GM12865 (cell line): Measurements from ENCODE around the gene CALM3.
"Not testable (repeated sequence)": the region's sequence is repeated elsewhere in the genome, so short reads cannot be mapped to it uniquely, and the experiment has no call there.

Experiments used
- DNase-seq: peaks from one replicate; pipeline ENCODE4 v3.0.0; 2010; ENCODE audit warnings: low read depth
- H3K4me3 ChIP-seq: 2 replicates; pipeline ENCODE4 v1.5.1; 2011; ENCODE audit warnings: mild to moderate bottlenecking, low read depth, low read length, control low read depth
- TF ChIP-seq, protein P1 (sequence below): IDR thresholded peaks from 2 replicates; pipeline ENCODE4 v1.5.1; 2011; ENCODE audit warnings: low read length, control low read depth, low read depth, inconsistent platforms; ENCODE audit not compliant: insufficient read depth; ENCODE audit errors: missing control alignments

Gene CALM3

DNA sequence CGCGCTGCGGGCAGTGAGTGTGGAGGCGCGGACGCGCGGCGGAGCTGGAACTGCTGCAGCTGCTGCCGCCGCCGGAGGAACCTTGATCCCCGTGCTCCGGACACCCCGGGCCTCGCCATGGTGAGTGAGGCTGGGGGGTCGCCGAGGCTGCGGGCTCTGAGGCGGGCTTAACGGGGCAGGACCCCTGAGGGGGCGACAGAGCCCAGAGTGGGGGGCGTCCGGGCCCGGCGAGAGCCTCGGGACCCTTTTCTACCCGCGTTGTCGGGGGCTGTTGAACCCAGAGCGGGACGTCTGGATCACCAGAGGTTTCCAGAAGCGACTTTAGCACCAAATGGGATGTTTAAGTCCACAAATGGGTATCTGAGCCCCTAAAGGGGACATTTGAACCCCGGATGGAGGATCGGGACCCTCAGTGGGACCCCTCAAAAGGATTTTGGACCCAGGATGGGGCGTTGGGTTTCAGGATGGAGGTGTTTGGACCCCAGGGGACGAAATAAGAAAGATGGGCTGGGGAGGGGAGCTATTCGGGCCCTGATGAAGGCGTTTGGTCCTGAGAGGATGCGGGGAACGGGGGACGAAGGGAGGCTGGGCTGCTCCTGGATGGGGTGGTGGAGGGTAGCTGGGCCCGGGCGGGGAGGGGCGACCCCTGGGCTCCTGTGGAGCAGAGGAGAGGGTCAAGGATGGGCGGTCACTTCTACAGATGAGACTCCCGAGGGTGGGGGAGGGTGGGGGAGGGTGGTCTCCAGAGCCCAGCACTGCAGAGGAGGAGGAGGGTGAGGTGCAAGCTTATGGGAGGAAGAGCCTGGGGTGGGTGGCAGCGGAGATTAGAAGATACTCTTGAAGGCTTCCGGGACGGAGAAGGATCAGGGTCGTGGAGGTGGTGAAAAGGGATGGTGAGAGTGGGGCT, at the start of gene CALM3:
CALM3 (plus strand) TSS at position 13 of the 907 bp plus-strand sequence; CDS start at position 118, 105 bp downstream.
- peak within 1 kb of the TSS; percentile 97 for H3K4me3 ChIP-seq
- TF ChIP-seq, protein P1, sequence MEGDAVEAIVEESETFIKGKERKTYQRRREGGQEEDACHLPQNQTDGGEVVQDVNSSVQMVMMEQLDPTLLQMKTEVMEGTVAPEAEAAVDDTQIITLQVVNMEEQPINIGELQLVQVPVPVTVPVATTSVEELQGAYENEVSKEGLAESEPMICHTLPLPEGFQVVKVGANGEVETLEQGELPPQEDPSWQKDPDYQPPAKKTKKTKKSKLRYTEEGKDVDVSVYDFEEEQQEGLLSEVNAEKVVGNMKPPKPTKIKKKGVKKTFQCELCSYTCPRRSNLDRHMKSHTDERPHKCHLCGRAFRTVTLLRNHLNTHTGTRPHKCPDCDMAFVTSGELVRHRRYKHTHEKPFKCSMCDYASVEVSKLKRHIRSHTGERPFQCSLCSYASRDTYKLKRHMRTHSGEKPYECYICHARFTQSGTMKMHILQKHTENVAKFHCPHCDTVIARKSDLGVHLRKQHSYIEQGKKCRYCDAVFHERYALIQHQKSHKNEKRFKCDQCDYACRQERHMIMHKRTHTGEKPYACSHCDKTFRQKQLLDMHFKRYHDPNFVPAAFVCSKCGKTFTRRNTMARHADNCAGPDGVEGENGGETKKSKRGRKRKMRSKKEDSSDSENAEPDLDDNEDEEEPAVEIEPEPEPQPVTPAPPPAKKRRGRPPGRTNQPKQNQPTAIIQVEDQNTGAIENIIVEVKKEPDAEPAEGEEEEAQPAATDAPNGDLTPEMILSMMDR: no peak
- peak; percentile 30 for DNase-seq

DNA sequence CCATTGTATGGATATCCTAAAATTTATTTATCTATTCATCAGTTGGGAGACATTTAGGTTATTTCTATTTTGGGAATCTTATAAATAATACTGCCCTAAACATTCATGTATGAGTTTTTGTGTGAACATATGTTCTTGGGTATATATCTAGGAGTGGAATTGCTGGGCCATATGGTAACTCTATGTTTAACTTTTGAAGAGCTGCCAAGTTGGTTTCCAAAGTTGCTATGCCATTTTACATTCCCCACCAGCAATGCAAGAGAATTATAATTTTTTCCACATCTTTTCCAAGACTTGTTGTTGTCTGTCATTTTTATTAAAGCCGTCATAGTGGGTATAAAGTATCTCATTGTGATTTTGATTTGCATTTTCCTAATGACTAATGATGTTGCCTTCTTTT, 48.2 kb upstream of the CALM3 start:
- TF ChIP-seq, protein P1: no peak
- no peak for DNase-seq
- H3K4me3 ChIP-seq: no peak overlapping the region

DNA sequence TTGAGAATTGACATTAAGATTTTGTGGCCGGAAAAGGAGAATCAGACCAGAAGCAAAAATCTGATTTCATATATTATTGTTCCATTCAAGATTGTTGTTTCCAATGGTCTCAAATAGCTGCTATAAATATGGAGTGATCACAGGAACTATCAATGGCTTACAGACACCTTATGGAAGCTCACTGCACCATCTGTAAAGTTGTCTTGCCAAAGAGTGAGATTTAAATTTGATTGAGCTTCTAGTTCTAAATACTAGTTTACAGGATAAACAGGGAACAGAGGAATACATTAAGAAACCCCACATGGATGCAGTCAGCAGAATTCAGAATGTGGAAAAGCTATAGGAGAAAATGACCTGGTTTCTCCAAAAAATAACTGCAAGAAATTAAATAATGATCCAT, 47.0 kb upstream of the CALM3 start:
- TF ChIP-seq, protein P1: no peak
- H3K4me3 ChIP-seq: no peak overlapping the region
- no peak for DNase-seq

DNA sequence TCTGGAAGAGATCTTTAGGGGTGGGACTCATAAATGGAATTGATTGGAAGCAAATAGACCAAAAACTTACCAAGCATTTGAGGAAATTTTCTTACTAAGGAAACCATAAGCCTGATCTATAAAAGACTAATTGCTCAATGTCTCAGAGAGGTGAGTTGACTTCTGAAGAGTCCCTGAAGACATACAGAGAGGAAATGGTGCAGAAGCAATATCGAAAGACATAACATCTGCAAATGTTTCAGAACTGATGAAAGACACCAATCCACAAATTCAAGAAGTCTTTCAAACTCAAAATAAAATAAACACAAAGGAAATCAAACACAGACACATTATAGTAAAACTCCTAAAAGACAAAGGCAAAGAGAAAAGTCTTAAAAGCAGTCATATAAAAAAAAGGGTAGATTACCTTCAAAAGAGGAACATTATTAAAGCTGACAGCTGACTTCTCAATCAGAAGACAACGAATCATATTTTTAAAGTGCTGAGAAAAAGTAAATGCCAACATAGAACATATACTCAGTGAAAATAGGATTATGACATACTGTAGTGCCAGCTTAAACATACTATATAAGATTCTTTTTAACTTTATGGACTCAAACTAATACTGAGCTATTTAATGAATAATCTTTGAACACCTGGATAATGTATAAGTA, 45.4 kb upstream of the CALM3 start:
- DNase-seq: no peak
- TF ChIP-seq, protein P1: no peak
- no peak overlapping the region for H3K4me3 ChIP-seq

DNA sequence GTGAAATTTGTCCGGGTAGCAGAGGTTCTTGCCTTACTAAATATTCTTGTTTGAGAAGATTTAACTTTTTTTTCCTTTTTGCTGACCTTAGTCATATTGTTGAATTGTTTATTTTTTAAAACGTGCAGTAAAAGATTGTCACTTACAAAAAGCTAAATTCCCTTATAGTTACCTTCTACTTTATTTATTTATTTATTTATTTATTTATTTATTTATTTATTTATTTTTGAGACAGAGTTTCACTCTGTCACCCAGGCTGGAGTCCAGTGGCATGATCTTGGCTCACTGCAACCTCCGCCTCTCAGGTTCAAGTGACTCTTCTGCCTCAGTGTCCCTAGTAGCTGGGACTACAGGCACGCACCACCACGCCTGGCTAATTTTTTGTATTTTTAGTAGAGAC, 44.7 kb upstream of the CALM3 start:
- DNase-seq, H3K4me3 ChIP-seq: not testable (repeated sequence)

DNA sequence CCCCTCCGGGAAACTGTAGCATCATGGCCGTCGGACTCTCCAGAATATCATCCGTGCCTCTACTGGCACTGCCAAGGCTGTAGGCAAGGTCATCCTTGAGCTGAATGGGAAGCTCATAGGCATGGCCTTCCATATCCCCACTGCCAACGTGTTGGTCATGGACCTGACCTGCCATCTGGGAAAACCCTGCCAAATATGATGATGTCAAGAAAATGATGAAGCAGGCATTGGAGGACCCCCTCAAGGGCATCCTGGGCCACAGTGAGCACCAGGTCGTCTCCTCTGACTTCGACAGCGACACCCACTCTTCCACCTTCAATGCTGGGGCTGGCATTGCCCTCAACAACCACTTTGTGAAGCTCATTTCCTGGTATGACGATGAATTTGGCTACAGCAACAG, 41.9 kb upstream of the CALM3 start:
- TF ChIP-seq, protein P1: no peak
- no peak overlapping the region for H3K4me3 ChIP-seq
- DNase-seq: no peak

DNA sequence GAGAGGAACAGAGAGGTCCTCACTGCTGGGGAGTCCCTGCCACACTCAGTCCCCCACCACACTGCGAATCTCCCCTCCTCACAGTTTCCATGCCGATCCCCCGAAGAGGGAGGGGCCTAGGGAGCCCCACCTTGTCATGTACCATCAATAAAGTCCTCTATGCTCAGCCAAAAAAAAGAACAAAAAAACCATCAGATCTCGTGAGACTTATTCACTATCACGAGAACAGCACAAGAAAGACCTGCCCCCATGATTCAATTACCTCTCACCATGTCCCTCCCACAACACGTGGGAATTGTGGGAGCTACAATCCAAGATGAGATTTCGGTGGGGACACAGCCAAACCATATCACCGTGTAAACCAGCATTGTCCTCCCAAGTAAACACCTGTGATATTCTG, 41.5 kb upstream of the CALM3 start:
- DNase-seq, H3K4me3 ChIP-seq: not testable (repeated sequence)
